Head of caudate nucleus (tissue), 42 donors: ENCODE measurements around the gene CHD9.
"Not testable (repeated sequence)": the region's sequence is repeated elsewhere in the genome, so short reads cannot be mapped to it uniquely, and the experiment has no call there.

Experiments used
- DNase-seq, 42 donors: peaks; one replicate each; pipeline versions ENCODE4 v3.0.0 to v3.0.0-alpha.2; 2020 to 2021; ENCODE audit warnings: mixed read lengths in 7 of 42
- intact Hi-C: fragments of 100-400 bp; cut with DNase I; formaldehyde crosslinking; loops from one replicate; pipeline ENCODE4 v1.15.0; 2022

Gene CHD9

DNA sequence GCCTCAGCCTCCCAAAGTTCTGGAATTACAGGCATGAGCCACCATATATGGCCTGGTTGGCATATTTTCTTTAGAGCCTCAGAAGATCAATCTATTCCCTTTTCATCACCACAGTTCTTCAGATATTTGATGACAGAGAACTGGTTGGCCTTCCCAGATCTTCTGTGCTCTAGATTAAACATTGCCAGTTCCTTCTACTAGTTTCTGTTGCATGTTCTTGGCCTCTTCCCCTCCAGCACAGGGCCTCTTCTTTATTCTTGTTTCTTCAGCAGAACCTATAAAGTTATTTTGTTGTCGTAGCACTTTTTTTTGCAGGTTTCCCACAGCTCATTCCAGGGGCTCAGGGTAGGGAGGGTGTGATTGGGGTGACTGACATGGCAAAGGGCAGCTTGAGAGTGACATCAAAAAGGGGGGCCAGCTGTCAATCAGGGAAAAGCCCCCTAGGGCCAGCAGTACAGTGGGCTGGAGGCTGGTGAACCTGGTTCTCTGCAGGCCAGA is 9.3 kb downstream of the CHD9 start:
- intact Hi-C loops, result no loop called here
- DNase-seq, result no peak

DNA sequence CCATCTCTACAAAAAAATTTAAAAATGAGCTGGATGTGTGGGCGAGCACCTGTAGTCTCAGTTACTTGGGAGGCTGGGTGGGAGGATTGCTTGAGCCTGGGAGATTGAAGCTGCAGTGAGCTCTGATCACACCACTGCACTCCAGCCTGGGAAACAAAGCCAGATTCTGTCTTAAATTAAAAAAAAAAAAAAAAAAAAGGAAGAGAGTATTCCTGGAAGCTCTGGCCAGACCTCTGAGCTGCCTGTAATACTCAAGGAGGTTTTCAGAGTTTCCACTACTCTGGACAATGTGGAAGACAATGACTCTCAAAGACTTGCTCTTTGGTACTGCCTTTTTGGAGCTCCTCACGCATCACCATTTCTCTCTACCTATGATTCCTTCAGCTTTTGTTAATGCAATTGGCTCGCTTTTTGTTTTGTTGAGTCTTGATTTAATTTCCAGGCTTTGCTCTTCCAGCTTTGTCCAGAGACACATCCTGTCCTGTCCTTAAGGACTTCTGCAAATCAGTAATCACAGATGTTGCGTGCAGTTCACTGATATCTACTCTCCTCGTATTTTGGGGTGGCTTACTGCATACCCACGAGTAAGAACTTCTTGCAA is 10.8 kb downstream of the CHD9 start:
- intact Hi-C loops, result no loop called here

DNA sequence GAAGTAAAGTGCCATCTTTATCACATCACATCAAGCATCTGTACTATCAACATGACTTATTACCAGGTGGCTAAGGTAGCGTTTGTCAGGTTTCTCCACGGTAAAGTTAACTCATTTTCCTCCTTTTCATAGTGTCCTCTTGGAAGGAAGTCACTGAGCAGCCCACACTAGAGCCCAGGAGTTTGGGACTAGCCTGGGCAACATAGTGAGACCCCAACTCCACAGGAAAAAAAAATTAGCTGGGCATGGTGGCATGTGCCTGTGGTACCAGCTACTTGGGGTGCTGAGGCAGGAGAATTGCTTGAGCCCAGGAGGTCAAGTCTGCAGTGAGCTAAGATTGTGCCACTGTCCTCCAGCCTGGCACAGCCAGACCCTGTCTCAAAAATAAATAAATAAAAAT is 12.9 kb downstream of the CHD9 start:
- intact Hi-C loops, result no loop called here

More for the DNA sequence above, 10.8 kb downstream of the CHD9 start:
- peak in 15 of 42 donors; percentile 23 to 67 (median 34) for DNase-seq

DNA sequence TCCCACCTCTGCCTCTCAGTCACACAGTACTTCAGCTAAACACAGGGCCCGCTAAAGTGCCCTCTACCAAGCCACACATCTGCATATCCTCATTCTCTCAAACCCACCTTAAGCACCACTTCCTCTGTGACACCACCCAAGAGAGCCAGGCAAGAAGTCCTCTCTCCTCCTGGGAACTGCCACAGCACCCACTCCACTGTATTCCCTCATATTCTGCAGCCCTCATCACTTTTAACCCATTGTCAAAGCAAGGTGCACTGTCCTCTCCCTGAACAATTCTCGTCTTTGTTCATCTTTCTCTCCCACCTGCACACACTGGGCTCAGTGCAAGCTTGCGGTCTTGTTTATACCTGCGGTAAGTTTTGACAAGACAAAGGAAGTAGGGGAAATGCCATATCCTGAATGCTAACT is 13.6 kb downstream of the CHD9 start:
- no peak for DNase-seq
- intact Hi-C loops, result no loop called here

More for the DNA sequence above, 12.9 kb downstream of the CHD9 start:
- DNase-seq, result no peak

DNA sequence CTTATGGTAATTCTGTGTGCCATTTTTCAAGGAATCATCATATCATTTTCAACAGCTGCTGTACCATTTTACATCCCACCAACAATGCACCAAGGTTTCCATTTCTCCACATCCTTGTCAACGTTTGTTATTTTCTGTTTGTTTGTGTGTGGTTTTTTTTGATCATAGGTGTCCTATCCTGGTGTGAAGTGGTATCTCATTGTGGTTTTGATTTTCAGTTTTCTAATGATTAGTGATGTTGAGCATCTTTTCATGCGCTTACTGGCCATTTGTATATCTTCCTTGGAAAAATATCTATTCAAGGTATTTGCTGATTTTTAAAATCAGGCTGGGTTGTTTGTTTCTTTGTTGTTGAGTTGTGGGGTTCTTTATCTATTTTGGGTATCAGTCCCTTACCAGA is 15.0 kb downstream of the CHD9 start:
- intact Hi-C loops, result no loop called here
- DNase-seq, result no peak

DNA sequence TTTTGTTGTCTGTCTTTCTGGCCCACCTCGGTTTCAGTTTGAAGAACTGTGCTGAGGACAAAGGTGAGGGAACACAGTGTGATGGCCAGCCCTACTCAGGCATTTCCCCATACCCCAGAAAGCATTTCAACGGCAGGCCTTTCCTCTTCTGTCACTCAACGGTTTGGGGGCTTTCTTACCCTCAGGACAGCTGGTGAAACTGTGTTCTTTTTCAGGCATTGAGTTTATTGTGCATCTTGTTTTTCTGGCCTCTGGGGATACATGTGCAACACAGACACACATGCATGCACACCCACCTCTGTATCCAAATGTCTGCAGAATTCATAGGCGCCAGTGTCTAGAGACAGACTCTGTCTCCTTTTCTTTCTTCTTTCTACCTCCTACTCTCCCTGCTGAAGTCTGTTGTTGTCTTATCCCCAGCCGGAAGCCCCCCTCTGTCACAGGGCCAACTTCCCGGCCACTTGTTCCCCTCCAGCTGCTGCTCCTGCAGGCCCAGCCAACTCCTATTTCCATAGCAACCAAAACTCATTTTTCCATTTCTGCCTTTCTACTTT is 17.0 kb downstream of the CHD9 start:
- intact Hi-C loops, result no loop called here
- DNase-seq, result peak in 29 of 42 donors; percentile 22 to 68 (median 47)

DNA sequence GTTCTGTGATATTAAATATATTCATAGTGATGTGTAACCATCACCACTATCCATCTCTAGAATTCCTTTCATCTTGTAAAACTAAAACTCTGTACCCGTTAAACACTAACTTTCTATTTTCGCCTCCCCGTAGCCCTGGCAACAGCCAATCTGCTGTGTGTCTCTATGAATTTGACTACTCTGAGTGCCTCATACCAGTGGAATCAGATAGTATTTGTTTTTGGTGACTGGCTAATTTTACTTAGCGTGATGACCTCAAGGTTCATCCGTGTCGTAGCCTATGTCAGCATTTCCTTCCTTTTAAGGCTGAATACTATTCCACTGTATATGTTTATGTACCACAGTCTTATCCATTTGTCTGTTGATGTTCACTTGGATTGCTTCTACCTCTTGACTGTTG is 18.2 kb downstream of the CHD9 start:
- DNase-seq, result no peak
- intact Hi-C loops, result no loop called here

DNA sequence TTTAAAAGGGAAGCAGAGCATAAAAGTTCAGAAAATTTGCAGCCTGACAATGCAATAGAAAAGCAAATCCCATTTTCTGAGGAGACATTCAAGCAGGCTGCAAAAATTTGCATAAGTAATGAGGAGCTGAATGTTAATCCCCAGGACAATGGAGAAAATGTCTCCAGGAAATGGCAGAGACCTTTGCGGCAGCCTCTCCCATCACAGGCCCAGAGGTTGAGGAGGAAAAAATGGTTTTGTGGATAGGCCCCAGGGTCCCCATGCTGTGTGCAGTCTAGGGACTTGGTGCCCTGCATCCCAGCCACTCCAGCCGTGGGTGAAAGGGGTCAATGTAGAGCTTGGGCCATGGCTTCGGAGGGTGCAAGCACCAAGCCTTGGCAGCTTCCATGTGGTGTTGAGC is 19.5 kb downstream of the CHD9 start:
- DNase-seq, intact Hi-C loops: not testable (repeated sequence)

DNA sequence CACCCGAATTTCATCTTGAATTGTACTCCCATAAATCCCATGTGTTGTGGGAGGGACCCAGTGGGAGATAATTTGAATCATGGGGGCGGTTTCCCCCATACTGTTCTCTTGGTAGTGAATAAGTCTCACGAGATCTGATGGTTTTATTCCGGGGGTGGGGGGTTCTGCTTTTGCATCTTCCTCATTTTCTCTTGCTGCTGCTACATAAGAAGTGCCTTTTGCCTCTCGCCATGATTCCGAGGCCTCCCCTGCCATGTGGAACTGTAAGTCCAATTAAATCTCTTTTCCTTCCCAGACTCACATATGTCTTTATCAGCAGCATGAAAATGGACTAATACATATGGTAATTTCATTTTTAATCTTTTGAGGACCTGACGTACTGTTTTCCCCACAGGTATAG is 20.7 kb downstream of the CHD9 start:
- DNase-seq, intact Hi-C loops: not testable (repeated sequence)

DNA sequence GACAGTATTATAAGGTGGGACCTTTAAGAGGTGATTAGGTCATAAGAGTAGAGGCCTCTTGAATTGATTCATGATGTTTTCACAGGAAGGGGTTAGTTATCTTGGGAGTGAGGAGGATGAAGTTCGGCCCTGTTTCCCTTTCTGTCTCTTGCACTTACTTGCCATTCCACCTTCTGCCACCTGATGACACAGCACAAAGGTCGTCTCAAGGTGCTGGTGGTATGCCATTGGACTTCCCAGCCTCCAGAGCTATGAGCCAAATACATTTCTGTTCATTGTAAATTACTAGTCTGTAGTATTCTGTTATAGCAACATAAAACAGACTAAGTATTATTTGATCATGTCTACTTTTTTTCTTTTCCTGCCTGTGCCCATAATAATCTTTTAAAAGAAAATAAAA is 23.5 kb downstream of the CHD9 start:
- intact Hi-C loops, result no loop called here
- no peak for DNase-seq

DNA sequence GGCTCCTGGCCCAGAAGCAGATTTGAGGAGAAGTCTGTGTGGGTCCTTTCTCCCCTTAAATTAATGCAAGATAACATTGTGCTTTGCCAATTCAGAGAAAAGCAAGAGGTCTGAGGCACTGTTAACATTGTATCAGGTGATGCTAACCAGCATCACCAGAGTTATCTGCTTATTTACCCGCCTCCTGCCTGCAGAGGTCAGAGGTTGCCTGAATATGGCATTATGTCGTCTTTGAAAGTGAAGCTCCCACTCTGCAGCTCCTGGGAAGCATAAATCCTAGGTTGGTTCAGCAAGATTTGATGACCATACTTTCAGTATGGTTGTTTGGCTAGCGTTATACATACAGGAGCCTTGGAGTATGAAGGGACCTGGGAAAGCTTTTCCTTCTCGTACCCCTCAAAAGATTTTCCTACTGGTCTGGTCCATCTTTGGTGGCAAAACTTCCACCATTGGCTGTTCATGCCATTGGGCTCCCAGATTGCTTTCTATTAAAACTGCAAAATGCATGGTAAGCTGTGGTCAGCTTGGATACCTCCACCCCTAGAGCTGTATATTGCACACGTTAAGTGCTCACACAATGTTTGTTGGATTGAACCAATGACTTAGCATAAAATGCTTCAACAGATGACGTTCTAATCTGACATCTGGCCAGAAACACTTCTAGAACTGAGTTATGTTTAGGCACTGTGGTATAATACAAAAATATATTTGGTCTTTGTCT is 24.1 kb downstream of the CHD9 start:
- peak in 1 of 42 donors; percentile 20 for DNase-seq
- intact Hi-C loops, result no loop called here

DNA sequence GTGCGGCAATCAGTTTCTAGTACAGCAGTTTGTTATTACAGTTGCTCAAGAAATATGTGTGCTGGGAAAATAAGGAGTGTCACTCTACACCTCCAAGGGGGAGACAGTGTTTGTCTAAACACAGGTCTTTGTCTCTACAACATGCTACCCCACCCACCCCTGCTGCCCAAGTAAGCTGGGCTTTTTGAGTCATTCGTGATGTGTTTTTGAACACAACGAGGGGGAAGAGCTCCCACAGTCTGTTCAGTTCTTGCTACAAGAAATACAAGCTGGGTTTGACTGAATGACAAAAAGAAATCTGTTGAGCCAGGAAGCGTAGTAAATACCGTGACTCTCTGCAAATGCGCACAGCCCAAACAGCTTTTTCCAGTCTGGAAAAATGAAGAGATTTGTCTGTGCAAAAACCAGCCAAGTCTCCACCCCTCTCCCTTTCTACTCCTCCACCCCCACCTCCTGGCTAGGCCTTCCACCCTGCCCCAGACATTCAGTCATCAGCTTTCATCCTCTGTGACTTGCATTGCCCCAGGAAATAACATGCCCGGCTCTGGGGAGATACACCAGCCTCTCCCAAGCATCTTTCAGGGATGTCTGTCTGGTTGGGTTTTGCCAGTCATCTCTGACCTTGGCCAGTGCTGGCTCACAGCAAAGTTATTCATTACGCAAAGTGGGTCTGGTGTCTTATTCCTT is 25.7 kb downstream of the CHD9 start:
- intact Hi-C loops, result no loop called here
- peak in 14 of 42 donors; percentile 11 to 65 (median 36) for DNase-seq

DNA sequence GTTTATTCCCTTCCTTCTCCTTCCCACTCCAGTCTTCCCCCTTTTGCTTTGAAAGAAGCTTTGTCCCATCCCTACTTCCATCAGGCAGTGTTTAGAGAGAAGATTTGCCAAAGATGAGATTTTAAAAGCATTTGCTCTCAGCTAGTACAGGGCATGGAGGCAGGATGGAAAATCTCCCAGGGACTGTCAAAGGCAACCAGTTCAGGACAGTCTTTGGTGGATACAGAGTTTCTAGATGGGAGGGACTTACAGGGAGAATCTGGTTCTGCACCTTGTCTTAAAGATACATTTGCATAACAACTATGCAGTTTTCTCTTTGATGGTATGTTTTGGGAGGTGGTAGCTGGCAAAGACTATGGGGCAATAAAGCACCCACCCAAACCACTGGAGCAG is 26.2 kb downstream of the CHD9 start:
- intact Hi-C loops, result no loop called here
- no peak for DNase-seq

DNA sequence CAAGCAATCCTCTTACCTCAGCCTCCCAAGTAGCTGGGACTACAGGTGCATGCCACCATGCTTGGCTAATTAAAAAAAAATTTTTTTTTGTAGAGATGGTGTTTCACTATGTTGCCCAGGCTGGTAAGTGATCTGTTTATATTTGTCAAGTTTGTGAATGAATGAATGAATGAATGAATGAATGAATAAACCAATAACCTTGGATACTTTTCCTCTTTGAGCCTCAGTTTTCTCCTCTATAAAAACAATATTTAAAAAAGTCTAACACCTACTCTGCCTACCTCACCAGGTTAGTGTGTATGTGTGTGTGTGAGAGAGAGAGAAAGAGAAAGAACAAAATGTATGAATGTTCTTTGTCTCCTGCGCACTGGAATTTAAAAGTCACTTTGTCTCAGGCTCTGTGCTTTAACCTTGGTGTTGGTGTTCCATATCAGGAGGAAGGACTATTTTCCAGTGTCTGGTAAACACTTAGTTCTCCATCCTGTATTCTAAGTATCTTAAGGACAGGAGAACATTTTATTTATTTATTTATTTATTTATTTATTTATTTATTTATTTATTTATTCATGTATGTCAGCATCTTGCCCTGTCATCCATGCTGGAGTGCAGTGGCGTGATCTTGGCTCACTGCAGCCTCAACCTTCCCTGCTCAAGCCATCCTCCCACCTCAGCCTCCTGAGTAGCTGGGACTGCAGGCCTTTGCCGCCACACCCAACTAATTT is 27.1 kb downstream of the CHD9 start:
- no peak for DNase-seq
- intact Hi-C loops, result no loop called here

DNA sequence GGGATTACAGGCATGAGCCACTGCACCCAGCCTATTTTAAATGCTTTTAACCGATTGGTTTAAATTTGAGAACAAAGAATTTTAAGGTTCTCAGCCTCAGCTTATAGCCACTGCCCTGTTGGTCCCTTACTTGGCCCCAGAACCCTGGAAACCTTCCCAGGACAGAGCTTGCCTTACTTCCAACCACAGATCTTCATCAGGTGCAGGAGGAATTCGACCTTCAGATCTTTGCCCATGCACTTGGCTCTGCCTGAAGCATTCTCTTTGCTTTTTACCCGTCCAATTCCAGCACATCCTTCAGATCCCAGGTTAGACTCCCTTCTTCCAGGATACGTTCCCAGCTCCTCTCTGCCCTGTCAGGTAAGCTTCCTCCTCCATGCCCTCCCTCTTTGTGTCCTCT is 27.7 kb downstream of the CHD9 start:
- no peak for DNase-seq
- intact Hi-C loops, result no loop called here

DNA sequence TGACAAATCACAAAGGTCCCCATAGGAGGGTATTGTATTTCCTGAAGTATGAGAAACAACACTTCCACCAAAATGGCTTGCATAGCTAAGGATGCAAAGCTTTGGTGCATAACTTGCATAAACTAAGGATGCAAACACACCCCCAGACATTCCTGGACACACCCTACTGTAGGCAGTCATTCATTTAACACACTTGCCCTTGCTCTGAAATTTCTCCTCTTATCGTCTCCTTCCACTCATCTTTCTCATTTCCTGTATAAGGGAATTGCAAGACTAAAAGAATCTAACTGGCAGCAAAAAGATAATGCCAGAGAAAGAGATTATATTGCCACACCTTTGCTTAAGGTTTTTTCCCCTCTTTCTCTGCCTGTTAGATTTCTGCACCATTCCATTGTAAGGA is 28.3 kb downstream of the CHD9 start:
- DNase-seq, result no peak
- intact Hi-C loops, result no loop called here

DNA sequence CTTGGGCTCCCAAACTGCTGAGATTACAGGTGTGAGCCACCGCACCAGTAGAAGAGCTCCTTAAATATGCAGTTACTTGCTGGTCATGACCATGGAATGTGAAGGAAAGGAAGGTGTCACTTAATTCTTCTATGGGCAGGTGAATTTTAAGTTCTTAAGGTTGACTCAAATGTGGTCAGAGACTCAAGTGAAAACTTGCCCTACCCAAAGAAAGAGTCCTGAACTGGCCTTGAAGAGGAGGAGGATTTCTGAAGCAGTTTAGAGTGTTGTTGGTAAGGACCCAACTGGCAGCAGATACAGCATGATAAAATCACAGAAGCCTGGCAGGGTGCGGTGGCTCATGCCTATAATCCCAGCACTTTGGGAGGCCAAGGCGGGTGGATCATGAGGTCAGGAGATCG is 29.4 kb downstream of the CHD9 start:
- DNase-seq, result no peak
- intact Hi-C loops, result no loop called here

DNA sequence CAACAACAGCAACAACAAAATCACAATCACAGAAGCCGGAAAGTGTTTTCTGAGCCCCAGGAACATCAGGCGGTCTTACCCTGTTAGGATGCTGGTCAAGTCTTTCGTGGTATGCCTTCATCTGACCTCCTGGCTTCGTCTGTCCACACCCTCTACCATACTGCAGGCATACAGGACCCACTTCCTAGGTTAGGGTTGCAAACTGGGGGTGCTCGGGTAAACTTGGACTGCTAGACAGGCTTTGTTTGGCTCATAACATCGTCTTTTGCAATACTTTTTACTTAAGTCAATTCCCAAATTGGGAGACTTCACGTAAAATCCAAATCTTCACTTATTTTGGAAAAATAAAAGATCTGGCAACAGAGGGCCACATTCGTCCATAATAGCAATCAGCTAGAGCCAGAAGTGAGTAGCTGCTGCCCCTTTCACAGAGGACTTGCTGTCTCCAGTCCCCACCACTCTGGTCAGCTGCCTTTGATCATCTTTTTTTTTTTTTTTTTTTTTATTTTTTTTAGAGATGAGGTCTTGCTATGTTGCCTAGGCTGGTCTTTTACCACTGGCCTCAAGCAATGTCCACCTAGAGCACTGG is 30.0 kb downstream of the CHD9 start:
- DNase-seq, result no peak
- intact Hi-C loops, result no loop called here

DNA sequence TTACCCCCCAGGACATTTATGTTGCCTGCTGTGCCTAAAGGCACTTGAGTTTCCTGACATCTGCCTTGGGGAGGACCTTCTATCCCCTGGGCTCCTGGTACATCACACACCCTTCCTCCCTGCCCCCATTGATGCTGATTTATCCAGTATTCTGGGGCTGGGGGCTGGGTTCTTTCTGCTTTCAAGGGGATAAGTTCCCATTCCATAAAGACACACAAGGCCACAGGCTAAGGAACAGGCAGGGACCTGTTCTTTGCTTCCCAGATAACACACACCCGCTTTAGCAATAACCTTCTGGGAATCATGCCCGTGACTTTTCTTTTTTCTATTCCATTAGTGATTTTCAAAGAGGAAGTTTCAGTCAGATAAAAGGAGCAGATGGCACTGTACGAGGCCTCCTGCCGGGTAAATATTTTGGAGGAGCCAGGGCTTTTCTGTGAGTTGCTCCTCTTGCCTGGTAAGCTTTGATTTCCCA is 30.6 kb downstream of the CHD9 start:
- no peak for DNase-seq
- intact Hi-C loops, result no loop called here
